CD4-positive, alpha-beta T cell treated with Interleukin-15 for 1 hour (primary cell): ENCODE measurements around the gene MYBPC3.

Experiments used
- DNase-seq: peaks from one replicate; pipeline ENCODE4 v3.0.0-alpha.2; 2020

The MYBPC3 gene

GRCh38 chr11:47383071-47383470 is 30.6 kb upstream of the MYBPC3 start:
- DNase-seq: no peak

- no peak for DNase-seq
Measured at GRCh38 chr11:47380078-47380477, 27.6 kb upstream of the MYBPC3 start.

GRCh38 chr11:47379317-47379716 is 26.8 kb upstream of the MYBPC3 start:
- no peak for DNase-seq

- no peak for DNase-seq
Measured at GRCh38 chr11:47378836-47379170, 26.3 kb upstream of the MYBPC3 start.

GRCh38 chr11:47378010-47378835 is 25.7 kb upstream of the MYBPC3 start, which contains the start of gene SPI1:
Gene SPI1, minus strand, starts transcription at chr11:47378547. Its CDS starts 194 bp downstream, at chr11:47378353.
- DNase-seq: peak; percentile 85

- no peak for DNase-seq
Measured at GRCh38 chr11:47377571-47378009, 25.1 kb upstream of the MYBPC3 start.

GRCh38 chr11:47376525-47377371 is 24.2 kb upstream of the MYBPC3 start:
- peak; percentile 57 for DNase-seq

- no peak for DNase-seq
Measured at GRCh38 chr11:47376107-47376524, 23.6 kb upstream of the MYBPC3 start.

- no peak for DNase-seq
Measured at GRCh38 chr11:47375546-47376085, 23.1 kb upstream of the MYBPC3 start.

GRCh38 chr11:47375020-47375419 is 22.5 kb upstream of the MYBPC3 start:
- DNase-seq: no peak

- DNase-seq: no peak
Measured at GRCh38 chr11:47374720-47375019, 22.2 kb upstream of the MYBPC3 start.

- DNase-seq: peak; percentile 76
Measured at GRCh38 chr11:47373876-47374719, 21.6 kb upstream of the MYBPC3 start.

GRCh38 chr11:47372422-47372821 is 19.9 kb upstream of the MYBPC3 start:
- no peak for DNase-seq

GRCh38 chr11:47369676-47370075 is 17.2 kb upstream of the MYBPC3 start:
- DNase-seq: no peak

- no peak for DNase-seq
Measured at GRCh38 chr11:47366020-47366490, 13.6 kb upstream of the MYBPC3 start.

GRCh38 chr11:47361419-47361818 is 8.9 kb upstream of the MYBPC3 start:
- no peak for DNase-seq

- no peak for DNase-seq
Measured at GRCh38 chr11:47360341-47360740, 7.8 kb upstream of the MYBPC3 start.

GRCh38 chr11:47359586-47359985 is 7.1 kb upstream of the MYBPC3 start:
- DNase-seq: peak; percentile 46

- DNase-seq: no peak
Measured at GRCh38 chr11:47359162-47359561, 6.7 kb upstream of the MYBPC3 start.

GRCh38 chr11:47358731-47359051 is 6.2 kb upstream of the MYBPC3 start:
- DNase-seq: no peak

GRCh38 chr11:47357985-47358730 is 5.7 kb upstream of the MYBPC3 start:
- DNase-seq: no peak

GRCh38 chr11:47356998-47357329 is 4.5 kb upstream of the MYBPC3 start:
- DNase-seq: no peak
